ENCODE measurements around the gene SMPD4.
"Not testable (repeated sequence)": the region's sequence is repeated elsewhere in the genome, so short reads cannot be mapped to it uniquely, and the experiment has no call there.

The SMPD4 gene

GRCh38 chr2:130181325-130181879 is at the start of gene SMPD4:
Gene SMPD4, minus strand, starts transcription at chr2:130181602. Its CDS starts 5,010 bp downstream, at chr2:130176592.
- peak; percentile 99 for DNase-seq

GRCh38 chr2:130230907-130231306 is 49.5 kb upstream of the SMPD4 start:
- DNase-seq, result not testable (repeated sequence)

- not testable (repeated sequence) for DNase-seq
Measured at GRCh38 chr2:130230376-130230775, 49.0 kb upstream of the SMPD4 start.

- peak; percentile 15 for DNase-seq
Measured at GRCh38 chr2:130229161-130229510, 47.7 kb upstream of the SMPD4 start.

GRCh38 chr2:130228467-130229160 is 47.2 kb upstream of the SMPD4 start:
- DNase-seq, result not testable (repeated sequence)

GRCh38 chr2:130228005-130228404 is 46.6 kb upstream of the SMPD4 start:
- not testable (repeated sequence) for DNase-seq

- DNase-seq, result not testable (repeated sequence)
Measured at GRCh38 chr2:130222523-130222922, 41.1 kb upstream of the SMPD4 start.

GRCh38 chr2:130220505-130220904 is 39.1 kb upstream of the SMPD4 start:
- DNase-seq, result not testable (repeated sequence)

GRCh38 chr2:130219147-130219546 is 37.7 kb upstream of the SMPD4 start:
- DNase-seq, result not testable (repeated sequence)

GRCh38 chr2:130207051-130207450 is 25.6 kb upstream of the SMPD4 start:
- not testable (repeated sequence) for DNase-seq

GRCh38 chr2:130203150-130203549 is 21.7 kb upstream of the SMPD4 start:
- DNase-seq, result not testable (repeated sequence)

GRCh38 chr2:130202518-130202917 is 21.1 kb upstream of the SMPD4 start:
- not testable (repeated sequence) for DNase-seq

- DNase-seq, result no peak
Measured at GRCh38 chr2:130198343-130198742, 16.9 kb upstream of the SMPD4 start, which contains the start of gene TUBA3E. Gene TUBA3E, minus strand, starts transcription at chr2:130198439. Its CDS starts 79 bp downstream, at chr2:130198360.

GRCh38 chr2:130196052-130196451 is 14.7 kb upstream of the SMPD4 start:
- not testable (repeated sequence) for DNase-seq

GRCh38 chr2:130195089-130195635 is 13.8 kb upstream of the SMPD4 start:
- not testable (repeated sequence) for DNase-seq

GRCh38 chr2:130193824-130194223 is 12.4 kb upstream of the SMPD4 start:
- DNase-seq, result not testable (repeated sequence)

- DNase-seq, result not testable (repeated sequence)
Measured at GRCh38 chr2:130192451-130192850, 11.0 kb upstream of the SMPD4 start.

- not testable (repeated sequence) for DNase-seq
Measured at GRCh38 chr2:130191319-130191718, 9.9 kb upstream of the SMPD4 start.

GRCh38 chr2:130190237-130190636 is 8.8 kb upstream of the SMPD4 start:
- no peak for DNase-seq

GRCh38 chr2:130188958-130189357 is 7.6 kb upstream of the SMPD4 start:
- DNase-seq, result not testable (repeated sequence)

- DNase-seq, result not testable (repeated sequence)
Measured at GRCh38 chr2:130187859-130188792, 6.7 kb upstream of the SMPD4 start.

GRCh38 chr2:130187268-130187667 is 5.9 kb upstream of the SMPD4 start:
- DNase-seq, result no peak

- DNase-seq, result no peak
Measured at GRCh38 chr2:130186391-130186790, 5.0 kb upstream of the SMPD4 start.
